Prostate gland (tissue), 2 donors: Measurements from ENCODE around the gene APOL4.
"Not testable (repeated sequence)": the region's sequence is repeated elsewhere in the genome, so short reads cannot be mapped to it uniquely, and the experiment has no call there.

Source experiments
- POLR2A ChIP-seq: fragments of 450-650 bp; IDR thresholded peaks from one replicate; pipeline ENCODE4 v1.6.1; 2016; ENCODE audit warnings: antibody characterized with exemption, mild to moderate bottlenecking
- POLR2AphosphoS5 ChIP-seq: sonication (generic); formaldehyde crosslinking; IDR thresholded peaks from one replicate; pipeline ENCODE4 v1.6.1; 2017; ENCODE audit warnings: antibody characterized with exemption
- TF ChIP-seq, protein P1 (sequence below), 4 experiments: fragments of 200-600 bp in 2 of 4; fragments of 450-650 bp in 2 of 4; sonication (generic) in 2 of 4; IDR thresholded peaks; 1 replicate in 3 of 4; 2 replicates in 1 of 4; pipeline ENCODE4 v1.5.1; 2016 to 2019; ENCODE audit warnings: antibody characterized with exemption in 4 of 4, mild to moderate bottlenecking in 2 of 4, moderate library complexity in 2 of 4

- TF ChIP-seq, protein P1, sequence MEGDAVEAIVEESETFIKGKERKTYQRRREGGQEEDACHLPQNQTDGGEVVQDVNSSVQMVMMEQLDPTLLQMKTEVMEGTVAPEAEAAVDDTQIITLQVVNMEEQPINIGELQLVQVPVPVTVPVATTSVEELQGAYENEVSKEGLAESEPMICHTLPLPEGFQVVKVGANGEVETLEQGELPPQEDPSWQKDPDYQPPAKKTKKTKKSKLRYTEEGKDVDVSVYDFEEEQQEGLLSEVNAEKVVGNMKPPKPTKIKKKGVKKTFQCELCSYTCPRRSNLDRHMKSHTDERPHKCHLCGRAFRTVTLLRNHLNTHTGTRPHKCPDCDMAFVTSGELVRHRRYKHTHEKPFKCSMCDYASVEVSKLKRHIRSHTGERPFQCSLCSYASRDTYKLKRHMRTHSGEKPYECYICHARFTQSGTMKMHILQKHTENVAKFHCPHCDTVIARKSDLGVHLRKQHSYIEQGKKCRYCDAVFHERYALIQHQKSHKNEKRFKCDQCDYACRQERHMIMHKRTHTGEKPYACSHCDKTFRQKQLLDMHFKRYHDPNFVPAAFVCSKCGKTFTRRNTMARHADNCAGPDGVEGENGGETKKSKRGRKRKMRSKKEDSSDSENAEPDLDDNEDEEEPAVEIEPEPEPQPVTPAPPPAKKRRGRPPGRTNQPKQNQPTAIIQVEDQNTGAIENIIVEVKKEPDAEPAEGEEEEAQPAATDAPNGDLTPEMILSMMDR (IDR thresholded peaks at IDR 0.05): not testable (repeated sequence)
- TF ChIP-seq POLR2A, POLR2AphosphoS5: not testable (repeated sequence)
Observed at GRCh38 chr22:36250292-36250960, 48.8 kb upstream of the APOL4 start.
